ENCODE data around the gene PLVAP. TPM values are rescaled to one million over a fixed set of nuclear protein-coding genes. Genes with fewer than 3 reads are reported as not detected.

Gene PLVAP
- total RNA-seq, 2 donors from 2014 or later = 48.3 to 83.7 TPM

DNA sequence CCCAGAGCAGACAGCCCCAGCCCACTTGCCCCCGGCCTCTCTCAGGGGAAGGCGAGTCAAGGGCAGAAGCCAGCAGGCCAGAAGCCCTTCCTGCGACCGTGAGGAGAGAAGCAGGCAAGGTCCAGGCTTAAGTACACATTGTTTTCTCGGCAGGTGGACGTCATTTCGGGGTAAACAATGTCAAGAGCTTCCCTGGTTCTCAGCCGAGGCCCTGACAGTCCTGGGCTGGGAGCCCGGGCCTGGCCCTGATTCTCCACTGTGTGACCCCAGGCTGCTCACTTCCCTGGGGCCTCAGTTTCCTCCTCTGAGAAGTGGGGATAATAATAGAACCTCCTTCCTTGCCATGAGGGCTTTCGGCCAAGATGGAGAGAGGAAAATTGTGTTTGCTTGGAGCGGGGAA, 19.4 kb downstream of the PLVAP start:
- H3K4me3 ChIP-seq = no peak overlapping the region
- TF ChIP-seq, protein P1, sequence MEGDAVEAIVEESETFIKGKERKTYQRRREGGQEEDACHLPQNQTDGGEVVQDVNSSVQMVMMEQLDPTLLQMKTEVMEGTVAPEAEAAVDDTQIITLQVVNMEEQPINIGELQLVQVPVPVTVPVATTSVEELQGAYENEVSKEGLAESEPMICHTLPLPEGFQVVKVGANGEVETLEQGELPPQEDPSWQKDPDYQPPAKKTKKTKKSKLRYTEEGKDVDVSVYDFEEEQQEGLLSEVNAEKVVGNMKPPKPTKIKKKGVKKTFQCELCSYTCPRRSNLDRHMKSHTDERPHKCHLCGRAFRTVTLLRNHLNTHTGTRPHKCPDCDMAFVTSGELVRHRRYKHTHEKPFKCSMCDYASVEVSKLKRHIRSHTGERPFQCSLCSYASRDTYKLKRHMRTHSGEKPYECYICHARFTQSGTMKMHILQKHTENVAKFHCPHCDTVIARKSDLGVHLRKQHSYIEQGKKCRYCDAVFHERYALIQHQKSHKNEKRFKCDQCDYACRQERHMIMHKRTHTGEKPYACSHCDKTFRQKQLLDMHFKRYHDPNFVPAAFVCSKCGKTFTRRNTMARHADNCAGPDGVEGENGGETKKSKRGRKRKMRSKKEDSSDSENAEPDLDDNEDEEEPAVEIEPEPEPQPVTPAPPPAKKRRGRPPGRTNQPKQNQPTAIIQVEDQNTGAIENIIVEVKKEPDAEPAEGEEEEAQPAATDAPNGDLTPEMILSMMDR (IDR thresholded peaks at IDR 0.05) = no peak
- no peaks in the 10 kb centered on the region for H3K27me3 ChIP-seq
- peaks cover 0 to 7% of the 10 kb centered on the region in 2 donors for H3K4me1 ChIP-seq
- no peaks in the 10 kb centered on the region for H3K9me3 ChIP-seq
- no peak for DNase-seq (ENCODE audit: low spot score)
- H3K27ac ChIP-seq = peak overlapping the region; percentile 16 to 53
- no peaks in the 10 kb centered on the region for H3K36me3 ChIP-seq

DNA sequence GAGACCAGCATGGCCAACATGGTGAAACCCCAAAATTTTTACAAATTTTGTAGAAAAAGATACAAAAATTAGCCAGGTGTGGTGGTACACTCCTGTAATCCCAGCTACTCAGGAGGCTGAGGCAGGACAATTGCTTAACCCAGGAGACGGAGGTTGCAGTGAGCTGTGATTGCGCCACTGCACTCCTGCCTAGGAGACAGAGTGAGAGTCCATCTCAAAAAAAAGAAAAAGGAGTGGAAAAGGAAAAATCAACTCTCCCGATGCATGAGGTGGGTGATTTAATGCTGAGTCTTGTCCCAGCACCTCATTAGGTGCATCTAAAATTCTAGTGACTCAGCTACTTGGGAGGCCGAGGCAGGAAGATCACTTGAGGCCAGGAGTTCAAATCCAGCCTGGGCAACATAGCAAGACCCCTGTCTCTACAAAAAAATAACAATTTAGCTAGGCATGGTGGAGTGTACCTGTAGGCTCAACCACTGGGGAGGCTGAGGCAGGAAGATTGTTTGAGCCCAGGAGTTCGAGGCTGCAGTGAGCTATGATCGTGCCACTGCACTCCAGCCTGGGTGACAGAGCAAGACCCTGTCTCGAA, 20.0 kb downstream of the PLVAP start:
- TF ChIP-seq, protein P1 (IDR thresholded peaks at IDR 0.05) = no peak
- Histone ChIP-seq H3K4me1 (peaks cover 0 to 11% of the 10 kb centered on the region in 2 donors), H3K9me3 (no peaks in the 10 kb centered on the region), H3K27me3 (no peaks in the 10 kb centered on the region), H3K27ac (peak overlapping the region; percentile 16 to 53), H3K4me3 (no peak overlapping the region), H3K36me3 (no peaks in the 10 kb centered on the region)
- no peak for DNase-seq (ENCODE audit: low spot score)

DNA sequence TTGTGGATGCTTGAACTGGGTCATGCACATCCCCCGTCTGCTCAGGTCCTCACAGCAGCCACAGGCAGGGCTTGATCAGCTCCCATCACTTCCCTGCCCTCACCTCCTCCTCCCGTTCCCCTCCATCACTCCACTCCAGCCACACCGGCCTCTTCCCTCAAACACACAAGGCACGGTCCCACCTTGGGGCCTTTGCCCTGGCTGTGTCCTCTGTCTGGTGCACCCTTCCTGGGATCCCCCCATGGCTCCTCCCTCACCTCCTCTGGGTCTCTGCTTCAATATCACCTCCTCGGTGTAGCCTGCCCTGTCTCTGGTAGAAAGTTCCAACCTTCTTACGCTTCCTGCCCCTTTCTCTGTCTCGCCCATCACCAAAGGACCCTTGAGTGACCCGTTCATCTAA, 23.8 kb downstream of the PLVAP start:
- Histone ChIP-seq H3K4me3 (no peak overlapping the region), H3K36me3 (no peaks in the 10 kb centered on the region), H3K9me3 (no peaks in the 10 kb centered on the region), H3K27me3 (no peaks in the 10 kb centered on the region), H3K4me1 (peaks cover 0 to 25% of the 10 kb centered on the region in 2 donors), H3K27ac (no peak overlapping the region)
- TF ChIP-seq, protein P1 (IDR thresholded peaks at IDR 0.05) = no peak
- no peak for DNase-seq (ENCODE audit: low spot score)

DNA sequence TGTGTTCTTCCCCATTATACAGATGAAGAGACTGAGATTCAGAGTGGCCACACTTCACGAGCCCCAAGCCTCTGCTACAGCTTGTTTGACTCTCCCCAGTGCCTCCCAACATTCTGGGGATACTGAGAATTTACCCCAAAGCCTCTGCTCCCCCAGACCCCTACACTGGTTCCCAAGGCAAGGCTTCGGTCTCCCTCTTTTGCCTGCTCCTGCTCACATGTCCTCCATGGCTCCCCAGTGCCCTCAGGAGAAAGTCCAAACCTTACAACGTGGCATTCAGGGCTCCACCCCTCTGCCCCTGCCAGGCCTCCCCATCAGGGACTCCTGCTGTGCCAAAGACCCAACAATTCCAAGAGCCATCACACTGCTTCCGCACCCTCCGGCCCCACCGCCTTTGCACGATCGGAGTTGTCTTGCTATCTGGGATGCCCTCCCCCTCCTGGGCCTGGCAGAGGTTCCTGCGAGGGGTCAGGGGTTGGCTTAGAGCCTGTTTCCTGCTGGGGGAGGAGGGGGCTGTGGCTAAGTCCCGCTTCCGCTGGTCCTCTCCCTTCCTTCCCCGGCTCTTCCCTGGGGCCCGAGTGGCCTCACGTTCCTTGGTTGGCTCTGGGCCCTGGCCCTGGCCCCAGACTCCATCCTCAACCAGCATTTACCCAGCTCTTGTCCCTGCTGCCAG, 24.4 kb downstream of the PLVAP start:
- TF ChIP-seq, protein P1 (IDR thresholded peaks at IDR 0.05) = no peak
- Histone ChIP-seq H3K27me3 (no peaks in the 10 kb centered on the region), H3K27ac (no peak overlapping the region), H3K9me3 (no peaks in the 10 kb centered on the region), H3K36me3 (no peaks in the 10 kb centered on the region), H3K4me1 (peaks cover 0 to 31% of the 10 kb centered on the region in 2 donors), H3K4me3 (no peak overlapping the region)
- DNase-seq (ENCODE audit: low spot score) = no peak

DNA sequence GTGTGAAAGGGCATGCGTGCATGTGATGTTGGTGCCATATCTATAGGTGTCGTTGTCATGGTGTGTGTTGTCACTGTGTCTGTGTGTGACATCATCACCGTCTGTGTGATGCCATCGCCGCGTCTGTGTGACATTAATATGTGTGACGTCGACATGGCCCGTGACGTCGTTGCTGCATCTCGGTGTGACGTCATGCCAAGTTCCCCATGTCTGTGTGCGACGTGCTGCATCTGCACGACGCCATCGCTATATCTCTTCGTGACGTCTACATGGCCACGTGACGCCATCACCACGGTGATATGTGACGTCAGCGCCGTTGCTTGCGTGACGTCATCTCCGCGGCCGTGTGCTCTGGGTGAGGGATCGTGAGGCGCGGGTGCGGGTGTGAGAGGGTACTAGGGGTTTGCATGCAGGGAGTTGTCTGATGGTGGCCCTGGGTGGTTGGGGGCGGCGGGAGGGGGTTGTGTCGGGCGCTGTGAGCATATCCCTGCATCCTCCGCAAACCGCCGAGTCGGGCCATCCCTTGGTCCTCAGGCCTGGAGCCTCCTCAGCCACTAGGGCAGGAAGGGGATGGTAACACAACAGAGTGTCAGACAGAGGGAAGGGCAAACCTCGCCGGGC, 25.2 kb downstream of the PLVAP start:
- peaks cover 0 to 39% of the 10 kb centered on the region in 2 donors for H3K4me1 ChIP-seq
- DNase-seq (ENCODE audit: low spot score) = no peak
- H3K27ac ChIP-seq = no peak overlapping the region
- H3K4me3 ChIP-seq = no peak overlapping the region
- TF ChIP-seq, protein P1 (IDR thresholded peaks at IDR 0.05) = no peak
- no peaks in the 10 kb centered on the region for H3K9me3 ChIP-seq
- no peaks in the 10 kb centered on the region for H3K36me3 ChIP-seq
- no peaks in the 10 kb centered on the region for H3K27me3 ChIP-seq
